GM21529 (cell line): ENCODE measurements around the gene HOXA7.

Source experiments
- ATAC-seq: cut with Tn5 transposase; IDR thresholded peaks from one replicate; pipeline ENCODE4 v1.9.1; 2021; ENCODE audit not compliant: unreplicated experiment

HOXA7 gene

DNA sequence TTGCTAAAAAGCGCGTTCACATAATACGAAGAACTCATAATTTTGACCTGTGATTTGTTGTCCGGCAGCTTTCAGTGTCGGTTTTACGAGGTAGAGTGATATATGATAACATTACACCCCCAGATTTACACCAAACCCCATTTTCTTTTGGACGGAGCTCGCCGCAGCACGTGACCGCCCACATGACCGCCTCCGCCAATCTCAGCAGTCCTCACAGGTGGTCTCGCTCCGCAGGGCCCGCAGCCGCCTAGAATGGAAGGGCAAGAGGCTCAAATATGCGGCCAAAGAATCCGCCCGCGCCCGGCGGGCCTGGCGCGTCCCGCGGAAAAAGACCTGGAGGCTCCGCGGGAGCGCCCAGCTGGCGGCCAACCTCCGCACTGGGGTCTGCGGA is at the start of gene HOXA7:
HOXA7 (minus strand) TSS at position 168 of the 391 bp plus-strand sequence; CDS start at position 38, 130 bp downstream.
- ATAC-seq: no peak

GRCh38 chr7:27205325-27206280 is 49.1 kb upstream of the HOXA7 start:
- ATAC-seq: no peak

DNA sequence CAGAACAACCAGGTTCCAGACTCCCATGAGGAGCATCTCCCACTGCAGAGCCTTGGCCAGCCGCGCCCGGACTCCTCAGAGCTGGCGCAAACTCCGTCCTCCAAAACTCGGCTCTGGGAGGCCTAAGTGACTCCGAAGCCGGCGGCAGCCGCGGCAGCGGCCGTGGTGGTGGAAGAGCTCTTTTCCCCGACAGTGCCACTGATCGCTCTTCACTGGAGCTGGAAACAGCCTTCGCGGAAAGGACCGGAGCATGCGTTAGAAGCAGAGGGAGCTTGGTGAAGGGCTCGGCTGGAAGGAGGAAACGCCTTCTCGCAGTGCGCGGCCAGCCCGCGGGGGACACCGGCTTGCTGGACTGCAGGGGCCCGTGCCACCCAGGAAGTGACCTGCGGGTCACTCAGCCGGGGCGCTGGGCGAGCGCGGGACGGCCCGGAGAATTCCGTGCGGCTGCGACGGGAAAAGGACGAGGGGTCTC is 48.4 kb upstream of the HOXA7 start:
- no peak for ATAC-seq

DNA sequence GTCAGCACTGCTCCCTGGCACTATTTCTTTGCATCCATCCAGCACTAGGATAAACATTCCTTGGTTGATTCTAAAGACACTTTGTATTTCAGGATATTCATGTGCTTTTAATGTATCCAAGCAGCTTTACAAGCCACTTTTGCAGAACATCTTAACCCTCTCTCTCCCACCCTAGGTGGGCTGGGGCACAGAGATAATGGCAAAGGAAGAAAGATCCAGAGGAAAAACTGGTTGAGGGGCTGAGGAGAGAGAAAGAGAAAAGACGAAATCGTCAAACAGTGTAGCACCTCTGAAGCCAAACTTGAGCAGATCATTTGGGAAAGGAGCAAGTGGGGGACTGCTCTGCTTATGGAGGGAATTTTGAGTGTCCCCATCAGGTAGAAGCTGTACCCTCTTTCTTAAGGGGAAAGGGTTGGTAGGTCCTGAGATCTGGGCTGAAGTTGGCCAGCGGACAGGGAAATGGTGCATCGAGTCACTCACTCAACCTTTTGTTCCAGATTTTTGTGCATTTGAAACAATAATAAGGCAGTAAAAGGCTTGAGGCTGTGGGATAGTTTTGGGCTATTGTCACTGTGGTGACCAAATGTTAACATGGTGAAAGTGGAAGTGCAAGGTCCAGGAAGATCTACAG is 47.6 kb upstream of the HOXA7 start:
- no peak for ATAC-seq

DNA sequence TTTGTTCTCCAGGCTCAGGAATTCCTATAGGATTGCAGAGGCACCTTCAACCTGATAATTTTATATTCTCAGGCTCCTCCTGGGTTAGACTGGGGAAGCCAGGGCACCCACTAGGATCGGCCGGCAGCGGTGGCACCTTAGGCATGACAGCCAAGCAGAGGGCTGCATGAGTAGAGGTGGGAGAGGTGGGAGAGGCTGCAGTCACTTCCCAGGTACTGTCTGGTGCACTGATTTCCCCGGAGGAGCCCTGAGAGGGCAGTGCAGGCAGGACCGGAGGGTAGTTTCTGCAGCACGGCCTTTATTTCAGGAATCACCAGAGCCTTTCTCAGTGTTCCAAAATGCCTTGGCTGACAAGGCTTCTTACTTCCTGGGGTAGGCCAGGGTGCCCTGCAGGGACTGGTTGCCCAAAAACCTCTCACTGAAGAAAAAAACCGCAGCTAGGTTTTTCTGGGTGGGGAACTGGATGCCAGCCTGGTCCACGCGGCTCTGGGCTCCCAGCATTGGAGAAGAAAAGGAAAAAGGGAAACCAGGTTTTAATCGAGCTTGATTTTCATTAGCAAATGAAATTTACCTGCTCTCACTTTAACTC is 47.0 kb upstream of the HOXA7 start:
- ATAC-seq: no peak

GRCh38 chr7:27202862-27203134 is 46.3 kb upstream of the HOXA7 start:
- ATAC-seq: no peak

DNA sequence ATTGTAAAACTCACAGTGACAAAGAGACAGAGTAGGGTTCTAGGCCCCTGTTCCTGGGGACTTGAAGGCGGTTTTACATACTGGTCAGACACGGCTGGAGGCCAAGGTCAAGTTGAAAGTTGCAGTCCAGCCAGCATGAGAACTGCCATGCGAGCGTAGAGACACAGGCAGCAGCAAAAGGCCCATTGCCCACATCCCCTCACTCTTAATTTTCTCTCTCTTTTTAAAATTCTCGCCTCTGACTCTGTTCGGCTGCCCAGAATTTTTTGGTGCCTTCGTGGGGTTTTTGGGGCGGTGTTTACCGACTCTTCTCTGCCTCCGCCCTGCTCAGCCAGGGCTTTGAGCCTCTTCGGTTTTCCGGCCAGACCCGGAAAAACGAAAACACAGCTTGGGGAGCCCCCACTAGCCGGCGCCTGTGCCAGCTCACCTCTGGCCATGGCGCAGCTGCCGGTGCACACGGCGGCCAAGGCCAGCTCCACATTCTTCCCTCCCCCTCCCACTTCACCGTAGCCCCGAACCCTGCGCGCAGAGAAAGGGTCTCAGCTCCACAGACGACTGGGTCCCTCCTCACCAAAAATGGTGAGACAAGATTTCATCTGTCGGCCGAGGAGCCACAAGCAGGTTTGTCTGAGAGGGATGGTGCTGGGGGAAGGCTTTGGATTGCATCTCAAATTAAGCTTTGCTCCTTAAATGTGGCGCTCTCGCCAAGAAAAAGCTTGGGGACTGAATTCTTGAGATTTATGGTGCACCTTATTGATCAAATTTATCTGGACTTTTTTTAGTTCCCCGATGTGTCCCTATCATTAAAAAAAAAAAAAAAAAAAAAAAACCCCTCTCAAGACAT is 45.8 kb upstream of the HOXA7 start:
- ATAC-seq: no peak

DNA sequence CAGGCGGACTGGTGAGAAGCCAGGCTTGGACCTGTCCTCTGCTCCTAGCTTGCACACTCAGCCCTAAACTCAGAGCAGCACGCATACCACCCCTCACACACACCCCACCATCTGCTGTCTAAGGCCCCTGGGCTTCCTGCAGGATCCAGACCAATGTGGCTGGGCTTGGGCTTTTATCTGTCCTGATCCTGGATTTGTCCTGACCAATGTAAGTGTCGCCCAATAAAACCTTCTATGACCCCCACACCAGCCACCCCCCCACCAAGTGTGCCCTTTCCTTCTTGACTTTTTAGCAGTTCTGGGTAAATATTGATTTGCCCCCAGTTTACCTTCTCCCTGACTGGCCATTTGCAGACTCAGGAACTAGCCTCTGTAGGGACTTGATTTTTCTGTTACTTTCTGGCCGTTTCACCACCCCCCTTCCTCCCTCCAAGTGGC is 45.1 kb upstream of the HOXA7 start:
- no peak for ATAC-seq

GRCh38 chr7:27200761-27201579 is 44.5 kb upstream of the HOXA7 start:
- ATAC-seq: no peak

GRCh38 chr7:27199849-27200760 is 43.6 kb upstream of the HOXA7 start, which contains the start of gene HOXA13:
Gene HOXA13, minus strand, starts transcription at chr7:27200091. Its CDS starts 14 bp downstream, at chr7:27200077.
- ATAC-seq: no peak

- ATAC-seq: no peak
These were observed 42.7 kb upstream of the HOXA7 start for GRCh38 chr7:27198871-27199801.

GRCh38 chr7:27198138-27198841 is 41.8 kb upstream of the HOXA7 start:
- no peak for ATAC-seq

DNA sequence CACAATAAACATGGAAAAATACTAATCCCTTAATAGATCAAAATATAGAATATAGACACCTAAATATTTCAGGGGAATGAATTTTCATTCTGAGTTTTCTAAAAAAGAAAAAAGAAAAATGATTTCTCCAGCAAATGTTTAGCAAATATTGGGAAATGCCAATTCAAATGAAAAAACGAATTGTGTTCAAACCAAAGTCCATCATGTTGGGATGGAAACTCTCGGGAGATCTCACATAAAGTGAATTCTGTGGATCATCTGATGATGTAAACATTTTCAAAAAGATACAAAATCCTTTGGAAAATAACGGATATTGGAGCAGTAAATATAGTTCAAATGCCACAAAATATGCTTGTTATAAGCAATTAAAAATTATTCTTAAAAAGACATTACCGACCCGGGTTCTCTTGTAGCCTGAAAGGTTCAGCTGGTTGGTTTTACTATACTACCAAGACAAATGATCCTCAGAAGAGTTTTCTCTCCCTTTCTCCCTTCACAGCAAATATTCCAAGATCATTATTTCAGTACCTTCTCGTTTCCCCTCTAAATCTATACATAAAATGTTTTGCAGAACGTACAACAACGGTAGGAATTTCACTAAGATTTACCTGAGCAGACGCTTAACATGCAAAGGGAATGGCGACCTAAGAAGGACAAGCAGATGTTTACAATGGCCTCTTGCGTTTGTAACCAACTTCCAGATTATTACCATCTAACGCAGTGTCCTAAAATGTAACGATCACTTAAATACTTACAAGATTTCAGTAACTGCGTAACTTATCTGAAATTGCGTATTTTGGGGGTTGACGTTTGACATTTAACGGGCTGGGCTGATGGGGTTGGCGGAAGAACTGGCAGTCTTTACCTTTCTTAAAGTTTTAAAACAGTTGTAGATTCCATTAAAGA is 40.9 kb upstream of the HOXA7 start:
- no peak for ATAC-seq

- ATAC-seq: no peak
These were observed 39.9 kb upstream of the HOXA7 start for GRCh38 chr7:27196287-27196767.

GRCh38 chr7:27194686-27195379 is 38.4 kb upstream of the HOXA7 start:
- ATAC-seq: no peak

DNA sequence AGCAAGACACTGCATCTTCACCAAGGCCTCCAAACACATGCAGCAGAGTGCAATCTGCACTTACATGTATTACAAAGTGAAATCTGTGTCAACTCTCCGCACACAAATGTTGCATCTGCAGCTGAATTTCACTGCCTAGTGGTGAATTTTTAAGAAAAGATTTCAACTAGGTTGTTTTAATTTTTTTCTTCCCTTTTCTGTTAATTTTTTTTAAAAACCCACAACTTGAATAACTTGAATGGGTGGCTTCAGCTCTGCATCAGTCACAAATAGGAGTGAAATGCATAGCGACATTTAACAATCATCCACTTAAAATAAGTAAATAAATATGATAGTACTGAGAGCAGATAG is 37.5 kb upstream of the HOXA7 start:
- ATAC-seq: no peak
